Glutamatergic neuron (in vitro differentiated cells): Measurements from ENCODE around the gene NUP93. TPM values are rescaled to one million over a fixed set of nuclear protein-coding genes. Genes with fewer than 3 reads are reported as not detected.

ENCODE experiments used
- DNase-seq: peaks from one replicate; pipeline ENCODE4 v3.0.0; 2022
- H3K27ac Mint-ChIP-seq: one replicate; pipeline ENCODE4 v1.8.0; 2020; ENCODE audit warnings: mild to moderate bottlenecking, mixed read lengths, inconsistent platforms; ENCODE audit not compliant: unreplicated experiment
- H3K27me3 Mint-ChIP-seq: one replicate; pipeline ENCODE4 v1.8.0; 2020; ENCODE audit warnings: mild to moderate bottlenecking, moderate library complexity, mixed read lengths, inconsistent platforms; ENCODE audit not compliant: unreplicated experiment
- H3K36me3 Mint-ChIP-seq: one replicate; pipeline ENCODE4 v1.8.0; 2020; ENCODE audit warnings: mild to moderate bottlenecking, mixed read lengths, inconsistent platforms; ENCODE audit not compliant: unreplicated experiment
- H3K4me1 Mint-ChIP-seq: one replicate; pipeline ENCODE4 v1.8.0; 2020; ENCODE audit warnings: mild to moderate bottlenecking, low read depth, mixed read lengths, inconsistent platforms; ENCODE audit not compliant: unreplicated experiment
- H3K4me3 Mint-ChIP-seq: one replicate; pipeline ENCODE4 v1.8.0; 2020; ENCODE audit warnings: mild to moderate bottlenecking, mixed read lengths, inconsistent platforms; ENCODE audit not compliant: unreplicated experiment
- H3K9me3 Mint-ChIP-seq: one replicate; pipeline ENCODE4 v1.8.0; 2020; ENCODE audit warnings: mild to moderate bottlenecking, moderate library complexity, mixed read lengths, inconsistent platforms; ENCODE audit not compliant: unreplicated experiment
- CTCF ChIP-seq: fragments of 200-600 bp; sonication (generic); IDR thresholded peaks from one replicate; pipeline ENCODE4 v1.5.0; 2021; ENCODE audit not compliant: partially characterized antibody, unreplicated experiment
- total RNA-seq: library from RNA; stranded (reverse); fragmentation: NEBNext Ultra II Directional; extraction: Animal tissue kit (Norgen Biotek cat#: 25700); gene quantifications from one replicate; pipeline ENCODE4 v1.2.1, GENCODE V29; 2021; ENCODE audit not compliant: unreplicated experiment

The NUP93 gene
- total RNA-seq, 1 donor from 2014 or later, result 84.1 TPM

- Mint-ChIP-seq H3K9me3 (no peaks in the 10 kb centered on the region), H3K36me3 (no peaks in the 10 kb centered on the region), H3K27ac (no peak overlapping the region), H3K27me3 (no peaks in the 10 kb centered on the region), H3K4me1 (peaks cover 34% of the 10 kb centered on the region), H3K4me3 (no peak overlapping the region)
- no peak for DNase-seq
- TF ChIP-seq CTCF, result no peak
Measured at GRCh38 chr16:56777001-56777400, 47.1 kb downstream of the NUP93 start.

- H3K9me3 Mint-ChIP-seq, result no peaks in the 10 kb centered on the region
- DNase-seq, result no peak
- H3K4me1 Mint-ChIP-seq, result peaks cover 38% of the 10 kb centered on the region
- no peak overlapping the region for H3K27ac Mint-ChIP-seq
- TF ChIP-seq CTCF, result no peak
- no peaks in the 10 kb centered on the region for H3K36me3 Mint-ChIP-seq
- H3K4me3 Mint-ChIP-seq, result no peak overlapping the region
- H3K27me3 Mint-ChIP-seq, result no peaks in the 10 kb centered on the region
Measured at GRCh38 chr16:56777482-56777881, 47.6 kb downstream of the NUP93 start.

GRCh38 chr16:56779906-56780305 is 50.0 kb downstream of the NUP93 start:
- Mint-ChIP-seq H3K4me1 (peaks cover 50% of the 10 kb centered on the region), H3K9me3 (no peaks in the 10 kb centered on the region), H3K4me3 (peak overlapping the region; percentile 19), H3K36me3 (no peaks in the 10 kb centered on the region), H3K27ac (peak overlapping the region; percentile 24), H3K27me3 (no peaks in the 10 kb centered on the region)
- no peak for TF ChIP-seq CTCF
- no peak for DNase-seq

GRCh38 chr16:56780646-56781045 is 50.7 kb downstream of the NUP93 start:
- H3K4me1 Mint-ChIP-seq, result peaks cover 53% of the 10 kb centered on the region
- H3K4me3 Mint-ChIP-seq, result no peak overlapping the region
- no peaks in the 10 kb centered on the region for H3K36me3 Mint-ChIP-seq
- DNase-seq, result no peak
- TF ChIP-seq CTCF, result no peak
- no peaks in the 10 kb centered on the region for H3K27me3 Mint-ChIP-seq
- H3K9me3 Mint-ChIP-seq, result no peaks in the 10 kb centered on the region
- peak overlapping the region; percentile 40 for H3K27ac Mint-ChIP-seq

- TF ChIP-seq CTCF, result no peak
- Mint-ChIP-seq H3K4me1 (peaks cover 58% of the 10 kb centered on the region), H3K4me3 (peak overlapping the region; percentile 64), H3K27ac (peak overlapping the region; percentile 69), H3K36me3 (no peaks in the 10 kb centered on the region), H3K27me3 (no peaks in the 10 kb centered on the region), H3K9me3 (no peaks in the 10 kb centered on the region)
- no peak for DNase-seq
Measured at GRCh38 chr16:56781528-56781961, 51.6 kb downstream of the NUP93 start.
